HG02943 (cell line): ENCODE data around the gene FANCC.

Experiments
- ATAC-seq: cut with Tn5 transposase; IDR thresholded peaks from one replicate; pipeline ENCODE4 v1.9.1; 2021; ENCODE audit warnings: mild to moderate bottlenecking, low read depth, moderate library complexity; ENCODE audit not compliant: unreplicated experiment

FANCC gene

GRCh38 chr9:95129476-95130291 is 187.8 kb downstream of the FANCC start:
- ATAC-seq = no peak

GRCh38 chr9:95128177-95128524 is 189.4 kb downstream of the FANCC start:
- ATAC-seq = no peak

- no peak for ATAC-seq
Observed at GRCh38 chr9:95127249-95128176, 190.0 kb downstream of the FANCC start.

GRCh38 chr9:95126739-95127138 is 190.8 kb downstream of the FANCC start:
- ATAC-seq = no peak

GRCh38 chr9:95125652-95126051 is 191.9 kb downstream of the FANCC start:
- no peak for ATAC-seq

- ATAC-seq = no peak
Observed at GRCh38 chr9:95124582-95125367, 192.7 kb downstream of the FANCC start.

GRCh38 chr9:95120781-95121370 is 196.6 kb downstream of the FANCC start:
- ATAC-seq = no peak

- ATAC-seq = no peak
Observed at GRCh38 chr9:95118596-95118995, 198.9 kb downstream of the FANCC start.

- no peak for ATAC-seq
Observed at GRCh38 chr9:95116808-95117204, 200.7 kb downstream of the FANCC start.

- no peak for ATAC-seq
Observed at GRCh38 chr9:95116002-95116807, 201.3 kb downstream of the FANCC start.

- ATAC-seq = no peak
Observed at GRCh38 chr9:95115104-95115503, 202.4 kb downstream of the FANCC start.

- no peak for ATAC-seq
Observed at GRCh38 chr9:95112436-95113280, 204.9 kb downstream of the FANCC start.

- ATAC-seq = no peak
Observed at GRCh38 chr9:95111716-95112115, 205.8 kb downstream of the FANCC start.

GRCh38 chr9:95110921-95111525 is 206.5 kb downstream of the FANCC start:
- ATAC-seq = no peak

- no peak for ATAC-seq
Observed at GRCh38 chr9:95109456-95109855, 208.1 kb downstream of the FANCC start.

- ATAC-seq = no peak
Observed at GRCh38 chr9:95108777-95109176, 208.7 kb downstream of the FANCC start.

GRCh38 chr9:95107976-95108375 is 209.5 kb downstream of the FANCC start:
- ATAC-seq = no peak

GRCh38 chr9:95107001-95107749 is 210.3 kb downstream of the FANCC start:
- no peak for ATAC-seq
